IPS DF 6.9 (cell line): ENCODE measurements around the gene TMEM217.
"Not testable (repeated sequence)": the region's sequence is repeated elsewhere in the genome, so short reads cannot be mapped to it uniquely, and the experiment has no call there.

Source experiments
- DNase-seq: peaks from one replicate; pipeline ENCODE4 v3.0.0-alpha.2; 2013; ENCODE audit warnings: low read depth, low spot score
- H3K27ac ChIP-seq: one replicate; pipeline ENCODE4 v1.5.1; 2013; ENCODE audit warnings: low read length, control low read depth
- H3K27me3 ChIP-seq: 2 replicates; pipeline ENCODE4 v1.6.1; 2013; ENCODE audit warnings: mild to moderate bottlenecking, low read length; ENCODE audit not compliant: control insufficient read depth, insufficient read depth
- H3K36me3 ChIP-seq: 2 replicates; pipeline ENCODE4 v1.6.1; 2013; ENCODE audit warnings: low read length; ENCODE audit not compliant: control insufficient read depth, insufficient read depth
- H3K4me1 ChIP-seq: 2 replicates; pipeline ENCODE4 v1.6.1; 2013; ENCODE audit warnings: low read length; ENCODE audit not compliant: control insufficient read depth, insufficient read depth
- H3K4me3 ChIP-seq: 2 replicates; pipeline ENCODE4 v1.5.1; 2013; ENCODE audit warnings: mild to moderate bottlenecking, low read length
- H3K9me3 ChIP-seq: 2 replicates; pipeline ENCODE4 v1.6.1; 2013; ENCODE audit warnings: low read length, inconsistent platforms; ENCODE audit not compliant: control insufficient read depth, insufficient read depth
- WGBS: extraction: QIAGEN DNeasy Blood & Tissue Kit; methylation state at CpG from one replicate; pipeline ENCODE4 v1.1.7; 2013; ENCODE audit warnings: mixed read lengths, missing lambda C conversion rate; ENCODE audit not compliant: insufficient read length, insufficient coverage; 5-methylcytosine and 5-hydroxymethylcytosine counted together

Gene TMEM217

DNA sequence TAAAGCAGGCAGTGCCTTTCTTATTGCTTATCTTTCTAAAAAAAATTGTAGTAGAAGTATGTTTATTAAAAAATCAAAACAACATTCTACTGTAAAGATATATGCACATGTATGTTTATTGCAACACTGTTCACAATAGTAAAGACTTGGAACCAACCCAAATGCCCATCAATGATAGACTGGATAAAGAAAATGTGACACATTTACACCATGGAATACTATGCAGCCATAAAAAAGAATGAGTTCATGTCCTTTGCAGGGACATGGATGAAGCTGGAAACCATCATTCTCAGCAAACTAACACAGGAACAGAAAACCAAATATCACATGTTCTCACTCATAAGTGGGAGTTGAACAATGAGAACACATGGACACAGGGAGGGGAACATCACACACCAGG lies 39.7 kb upstream of the TMEM217 start:
- not testable (repeated sequence) for H3K4me1 ChIP-seq, H3K36me3 ChIP-seq

DNA sequence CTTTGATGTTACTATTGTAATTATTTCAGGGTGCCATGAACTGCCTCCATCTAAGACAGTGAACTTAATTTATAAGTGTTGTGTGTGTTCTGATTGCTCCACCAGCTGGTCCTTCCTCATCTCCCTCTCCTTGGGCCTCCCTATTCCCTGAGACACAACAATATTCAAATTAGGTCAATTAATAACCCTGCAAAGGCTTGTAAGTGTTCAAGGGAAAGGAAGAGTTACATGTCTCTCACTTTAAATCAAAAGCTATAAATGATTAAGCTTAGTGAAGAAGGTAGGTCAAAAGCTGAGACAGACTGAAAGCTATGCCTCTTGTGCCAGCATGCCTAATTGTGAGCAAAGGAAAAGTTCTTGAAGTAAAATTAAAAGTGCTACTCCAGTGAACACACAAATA lies 35.5 kb upstream of the TMEM217 start:
- no peak for DNase-seq
- H3K9me3 ChIP-seq, result no peaks in the 10 kb centered on the region
- H3K27me3 ChIP-seq, result no peaks in the 10 kb centered on the region
- H3K27ac ChIP-seq, result no peak overlapping the region
- no peaks in the 10 kb centered on the region for H3K4me1 ChIP-seq
- no peak overlapping the region for H3K4me3 ChIP-seq
- H3K36me3 ChIP-seq, result peaks cover 8% of the 10 kb centered on the region; the same call in 1 of the 2 replicates

More for the DNA sequence above, 39.7 kb upstream of the TMEM217 start:
- H3K27me3 ChIP-seq, DNase-seq, H3K27ac ChIP-seq, H3K9me3 ChIP-seq, H3K4me3 ChIP-seq: not testable (repeated sequence)

DNA sequence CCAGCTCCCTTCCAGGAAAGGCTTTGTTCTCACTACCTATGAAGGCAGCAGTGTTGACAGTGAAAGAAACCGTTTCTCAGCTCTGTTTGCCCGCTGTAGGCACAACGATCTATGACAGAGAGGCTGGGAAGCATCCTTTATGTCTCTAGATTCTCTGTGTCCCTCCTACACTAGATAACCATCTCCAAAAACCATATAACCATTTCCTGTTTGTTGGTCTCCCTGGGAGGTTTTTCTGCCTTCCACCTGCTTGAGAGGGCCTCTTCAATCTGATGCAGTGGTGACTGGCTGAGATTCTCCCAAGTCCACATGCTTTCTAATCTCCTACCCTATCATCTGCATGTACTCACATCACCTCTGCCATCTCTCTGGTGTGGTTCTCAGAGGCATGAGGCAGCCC lies 32.0 kb upstream of the TMEM217 start:
- no CpG with 5 or more reads among the region's 3 CpGs for WGBS
- Histone ChIP-seq H3K9me3 (no peaks in the 10 kb centered on the region), H3K4me3 (no peak overlapping the region), H3K36me3 (peaks cover 8% of the 10 kb centered on the region; the same call in 1 of the 2 replicates), H3K27me3 (no peaks in the 10 kb centered on the region), H3K4me1 (no peaks in the 10 kb centered on the region), H3K27ac (no peak overlapping the region)
- no peak for DNase-seq

GRCh38 chr6:37288247-37288646 lies 30.3 kb upstream of the TMEM217 start:
- no CpG with 5 or more reads among the region's 2 CpGs for WGBS
- H3K9me3 ChIP-seq, result no peaks in the 10 kb centered on the region
- H3K4me1 ChIP-seq, result no peaks in the 10 kb centered on the region
- peaks cover 12% of the 10 kb centered on the region; the same call in 1 of the 2 replicates for H3K36me3 ChIP-seq
- H3K27me3 ChIP-seq, result no peaks in the 10 kb centered on the region
- H3K4me3 ChIP-seq, result no peak overlapping the region
- no peak for DNase-seq
- no peak overlapping the region for H3K27ac ChIP-seq

GRCh38 chr6:37287519-37288157 lies 29.7 kb upstream of the TMEM217 start:
- Histone ChIP-seq H3K4me3 (no peak overlapping the region), H3K36me3 (peaks cover 18% of the 10 kb centered on the region; the same call in 1 of the 2 replicates), H3K27ac (no peak overlapping the region), H3K9me3 (no peaks in the 10 kb centered on the region), H3K27me3 (no peaks in the 10 kb centered on the region), H3K4me1 (no peaks in the 10 kb centered on the region)
- DNase-seq, result no peak
- no CpG with 5 or more reads among the region's 2 CpGs for whole genome bisulfite sequencing

GRCh38 chr6:37285861-37286311 lies 27.9 kb upstream of the TMEM217 start:
- Histone ChIP-seq H3K36me3 (peaks cover 15% of the 10 kb centered on the region; the same call in 1 of the 2 replicates), H3K4me3 (no peak overlapping the region), H3K27me3 (no peaks in the 10 kb centered on the region), H3K9me3 (no peaks in the 10 kb centered on the region), H3K27ac (no peak overlapping the region), H3K4me1 (no peaks in the 10 kb centered on the region)
- DNase-seq, result no peak
- no CpG with 5 or more reads among the region's 4 CpGs for WGBS

GRCh38 chr6:37284781-37285180 lies 26.8 kb upstream of the TMEM217 start:
- Histone ChIP-seq H3K36me3 (peaks cover 15% of the 10 kb centered on the region; the same call in 1 of the 2 replicates), H3K4me3 (no peak overlapping the region), H3K4me1 (no peaks in the 10 kb centered on the region), H3K9me3 (no peaks in the 10 kb centered on the region), H3K27ac (no peak overlapping the region), H3K27me3 (no peaks in the 10 kb centered on the region)
- no peak for DNase-seq
- no CpG with 5 or more reads among the region's 4 CpGs for WGBS

DNA sequence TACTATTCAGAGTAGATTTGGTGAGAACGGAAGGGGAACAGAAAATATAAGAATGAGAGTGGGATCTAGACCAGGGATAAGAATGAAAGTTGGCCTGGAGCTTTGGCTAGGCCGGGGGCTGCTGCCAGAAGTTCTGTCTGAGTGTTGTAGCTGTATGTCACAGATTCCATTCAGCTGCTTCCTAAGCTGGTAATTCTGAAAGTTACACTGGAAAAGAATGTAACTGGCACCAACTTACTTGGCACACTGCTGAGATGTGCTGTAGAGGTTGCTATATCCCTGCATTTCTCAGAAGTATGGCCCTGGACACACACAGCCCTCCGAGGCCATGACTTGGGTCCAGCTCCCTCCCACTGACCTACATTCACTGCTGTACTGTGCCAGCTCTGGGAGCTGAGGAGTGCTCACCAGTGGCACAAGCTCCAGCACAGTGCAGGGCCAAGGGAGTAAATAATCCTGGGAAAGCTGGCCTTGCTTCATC lies 25.8 kb upstream of the TMEM217 start:
- H3K36me3 ChIP-seq, result peaks cover 15% of the 10 kb centered on the region; the same call in 1 of the 2 replicates
- H3K4me1 ChIP-seq, result no peaks in the 10 kb centered on the region
- no peaks in the 10 kb centered on the region for H3K27me3 ChIP-seq
- no peak overlapping the region for H3K4me3 ChIP-seq
- DNase-seq, result no peak
- no peaks in the 10 kb centered on the region for H3K9me3 ChIP-seq
- WGBS, result no CpG with 5 or more reads among the region's 3 CpGs
- H3K27ac ChIP-seq, result no peak overlapping the region

DNA sequence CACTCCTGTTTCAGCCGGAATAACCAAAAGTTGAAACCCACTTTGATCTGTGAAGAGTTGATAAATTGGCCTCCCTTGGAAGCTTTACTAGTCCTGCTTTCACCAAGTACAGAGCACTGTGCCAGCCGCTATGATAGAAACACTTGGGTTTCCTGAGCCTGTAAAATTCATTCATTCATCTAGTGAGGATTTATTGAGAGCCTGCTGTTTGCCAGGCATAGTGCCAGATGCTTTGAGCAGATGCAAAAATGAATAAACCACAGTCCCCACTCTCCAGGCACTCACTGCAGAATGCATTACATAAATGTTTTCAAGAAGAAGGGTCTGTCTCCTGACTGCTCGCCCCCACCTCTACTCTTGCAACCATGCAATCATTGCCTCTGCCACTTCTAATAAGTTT lies 25.3 kb upstream of the TMEM217 start:
- DNase-seq, result no peak
- no peaks in the 10 kb centered on the region for H3K4me1 ChIP-seq
- H3K9me3 ChIP-seq, result no peaks in the 10 kb centered on the region
- H3K27ac ChIP-seq, result no peak overlapping the region
- no peaks in the 10 kb centered on the region for H3K27me3 ChIP-seq
- no peak overlapping the region for H3K4me3 ChIP-seq
- WGBS, result no CpG with 5 or more reads among the region's 3 CpGs
- H3K36me3 ChIP-seq, result peaks cover 15% of the 10 kb centered on the region; the same call in 1 of the 2 replicates

GRCh38 chr6:37282371-37282770 lies 24.4 kb upstream of the TMEM217 start:
- peaks cover 15% of the 10 kb centered on the region; the same call in 1 of the 2 replicates for H3K36me3 ChIP-seq
- no CpG with 5 or more reads among the region's 2 CpGs for WGBS
- DNase-seq, result no peak
- H3K4me3 ChIP-seq, result no peak overlapping the region
- H3K9me3 ChIP-seq, result no peaks in the 10 kb centered on the region
- H3K27ac ChIP-seq, result no peak overlapping the region
- H3K4me1 ChIP-seq, result no peaks in the 10 kb centered on the region
- no peaks in the 10 kb centered on the region for H3K27me3 ChIP-seq
